KMS-11 (cell line): Measurements from ENCODE around the gene DENND2D.

ENCODE experiments used
- H2AFZ ChIP-seq: fragments of 200-600 bp; sonication (generic); 2 replicates; pipeline ENCODE4 v1.6.1; 2016; ENCODE audit warnings: antibody characterized with exemption, mixed run types, low read depth
- H3K27ac ChIP-seq: fragments of 200-600 bp; sonication (generic); 2 replicates; pipeline ENCODE4 v1.6.1; 2016; ENCODE audit warnings: mild to moderate bottlenecking, mixed run types
- H3K27me3 ChIP-seq: fragments of 200-600 bp; sonication (generic); 2 replicates; pipeline ENCODE4 v1.6.1; 2017; ENCODE audit warnings: mild to moderate bottlenecking, low read depth, mixed run types, moderate library complexity; ENCODE audit not compliant: insufficient read depth
- H3K36me3 ChIP-seq: fragments of 200-600 bp; sonication (generic); 2 replicates; pipeline ENCODE4 v1.6.1; 2017; ENCODE audit warnings: mild to moderate bottlenecking, mixed run types; ENCODE audit not compliant: insufficient read depth
- H3K4me1 ChIP-seq: fragments of 200-600 bp; sonication (generic); 2 replicates; pipeline ENCODE4 v1.6.1; 2016; ENCODE audit warnings: mild to moderate bottlenecking, low read depth, mixed run types; ENCODE audit not compliant: poor library complexity, severe bottlenecking
- H3K4me2 ChIP-seq: fragments of 200-600 bp; sonication (generic); 2 replicates; pipeline ENCODE4 v1.7.0; 2016; ENCODE audit warnings: mild to moderate bottlenecking, mixed run types
- H3K4me3 ChIP-seq: fragments of 200-600 bp; sonication (generic); IDR thresholded peaks from 2 replicates; pipeline ENCODE4 v1.6.1; 2017; ENCODE audit warnings: low read depth, low read length, mixed read lengths; ENCODE audit not compliant: insufficient read depth
- H3K79me2 ChIP-seq: fragments of 200-600 bp; sonication (generic); 2 replicates; pipeline ENCODE4 v1.6.1; 2016; ENCODE audit warnings: low read depth, mixed run types; ENCODE audit not compliant: insufficient read depth
- H3K9ac ChIP-seq: fragments of 200-600 bp; sonication (generic); 2 replicates; pipeline ENCODE4 v1.6.1; 2016; ENCODE audit warnings: mild to moderate bottlenecking, mixed run types
- H4K20me1 ChIP-seq: fragments of 200-600 bp; sonication (generic); 2 replicates; pipeline ENCODE4 v1.6.1; 2016; ENCODE audit warnings: mild to moderate bottlenecking, mixed run types; ENCODE audit not compliant: insufficient read depth
- TF ChIP-seq, protein P1 (sequence below): fragments of 200-600 bp; sonication (generic); conservative IDR thresholded peaks from 2 replicates; pipeline ENCODE4 v1.6.1; 2017; ENCODE audit warnings: low read depth, mild to moderate bottlenecking, antibody characterized with exemption, low read length, moderate library complexity, mixed read lengths

Gene DENND2D

DNA sequence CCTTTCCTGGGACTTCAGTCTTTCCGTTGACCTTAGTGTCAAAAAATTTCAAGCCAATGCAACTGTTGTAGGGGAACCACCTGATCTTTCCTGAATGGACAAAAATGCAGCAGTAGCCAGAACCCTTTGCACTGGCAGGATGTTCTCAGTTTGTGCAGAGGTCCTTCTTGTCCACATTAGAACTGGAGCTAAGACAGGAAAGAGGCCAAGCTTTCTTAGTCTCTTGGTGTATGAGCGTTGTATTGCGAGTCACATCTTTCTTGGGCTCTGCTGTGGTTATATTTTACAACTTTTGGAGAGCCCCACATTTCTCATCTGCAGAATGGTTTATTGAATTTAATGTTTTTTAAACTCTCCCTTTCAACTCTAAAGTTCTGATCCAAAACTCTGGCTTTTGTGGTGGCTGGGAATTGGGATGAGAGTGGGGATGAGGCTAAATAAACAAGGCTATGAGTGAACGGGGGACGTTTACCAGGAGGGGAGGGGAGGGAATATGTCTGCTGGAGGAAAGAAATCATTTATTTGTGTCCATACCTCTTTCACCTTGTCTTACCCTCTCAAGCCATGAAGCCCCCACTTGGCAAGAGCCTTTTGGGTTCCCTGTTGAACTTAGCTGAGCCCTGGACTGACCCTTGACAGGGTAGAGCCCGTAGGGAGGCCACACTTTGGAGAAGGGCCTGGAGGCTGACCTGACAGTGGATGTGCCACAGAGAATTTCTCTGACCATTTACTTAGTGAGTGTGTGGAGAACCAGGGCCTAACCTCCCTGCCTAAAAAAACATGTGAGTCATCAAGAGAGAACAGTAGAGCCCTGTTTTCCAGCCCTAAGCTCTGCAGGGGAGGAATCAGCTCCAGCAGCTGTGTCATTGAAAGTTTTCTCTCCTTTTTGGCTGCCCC, 27.7 kb upstream of the DENND2D start:
- H3K9ac ChIP-seq = no peak overlapping the region
- no peak overlapping the region for H2AFZ ChIP-seq
- H3K4me3 ChIP-seq = no peak overlapping the region
- H3K36me3 ChIP-seq = no peaks in the 10 kb centered on the region
- H3K4me1 ChIP-seq = peaks cover under 1% of the 10 kb centered on the region
- H4K20me1 ChIP-seq = no peaks in the 10 kb centered on the region
- no peak overlapping the region for H3K27ac ChIP-seq
- H3K4me2 ChIP-seq = no peak overlapping the region
- no peaks in the 10 kb centered on the region for H3K79me2 ChIP-seq
- TF ChIP-seq, protein P1, sequence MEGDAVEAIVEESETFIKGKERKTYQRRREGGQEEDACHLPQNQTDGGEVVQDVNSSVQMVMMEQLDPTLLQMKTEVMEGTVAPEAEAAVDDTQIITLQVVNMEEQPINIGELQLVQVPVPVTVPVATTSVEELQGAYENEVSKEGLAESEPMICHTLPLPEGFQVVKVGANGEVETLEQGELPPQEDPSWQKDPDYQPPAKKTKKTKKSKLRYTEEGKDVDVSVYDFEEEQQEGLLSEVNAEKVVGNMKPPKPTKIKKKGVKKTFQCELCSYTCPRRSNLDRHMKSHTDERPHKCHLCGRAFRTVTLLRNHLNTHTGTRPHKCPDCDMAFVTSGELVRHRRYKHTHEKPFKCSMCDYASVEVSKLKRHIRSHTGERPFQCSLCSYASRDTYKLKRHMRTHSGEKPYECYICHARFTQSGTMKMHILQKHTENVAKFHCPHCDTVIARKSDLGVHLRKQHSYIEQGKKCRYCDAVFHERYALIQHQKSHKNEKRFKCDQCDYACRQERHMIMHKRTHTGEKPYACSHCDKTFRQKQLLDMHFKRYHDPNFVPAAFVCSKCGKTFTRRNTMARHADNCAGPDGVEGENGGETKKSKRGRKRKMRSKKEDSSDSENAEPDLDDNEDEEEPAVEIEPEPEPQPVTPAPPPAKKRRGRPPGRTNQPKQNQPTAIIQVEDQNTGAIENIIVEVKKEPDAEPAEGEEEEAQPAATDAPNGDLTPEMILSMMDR = no peak
- H3K27me3 ChIP-seq = no peaks in the 10 kb centered on the region

DNA sequence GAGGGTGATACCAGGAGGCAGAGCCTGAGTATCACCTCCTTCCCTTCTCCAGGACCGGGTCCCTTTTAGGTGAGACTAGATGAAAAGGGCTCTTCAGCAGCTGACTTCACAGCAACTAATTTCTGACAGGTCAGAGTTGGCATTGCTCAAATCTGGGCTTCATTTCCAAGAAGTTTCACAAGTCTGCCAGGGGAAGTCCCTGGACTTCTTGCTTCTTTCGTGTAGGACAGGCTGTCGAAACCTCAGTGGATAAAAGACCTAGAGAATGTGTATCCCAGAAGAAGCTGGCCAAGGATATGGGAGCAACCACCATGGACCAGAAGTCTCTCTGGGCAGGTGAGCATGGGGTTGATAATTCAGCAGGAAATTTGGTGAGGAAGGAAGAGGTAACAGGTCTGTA, 27.0 kb upstream of the DENND2D start, which contains the start of gene CHI3L2:
Gene CHI3L2, plus strand, starts transcription at position 280 of the 400 bp plus-strand sequence. Its CDS starts 17 bp downstream, at position 297.
- Histone ChIP-seq H3K79me2 (no peaks in the 10 kb centered on the region), H4K20me1 (no peaks in the 10 kb centered on the region), H3K4me2 (no peak within 1 kb of the TSS), H2AFZ (no peak within 1 kb of the TSS), H3K36me3 (no peaks in the 10 kb centered on the region), H3K4me3 (no peak within 1 kb of the TSS), H3K27ac (no peak within 1 kb of the TSS), H3K9ac (no peak within 1 kb of the TSS), H3K4me1 (peaks cover 7% of the 10 kb centered on the region), H3K27me3 (no peaks in the 10 kb centered on the region)
- TF ChIP-seq, protein P1 = no peak

DNA sequence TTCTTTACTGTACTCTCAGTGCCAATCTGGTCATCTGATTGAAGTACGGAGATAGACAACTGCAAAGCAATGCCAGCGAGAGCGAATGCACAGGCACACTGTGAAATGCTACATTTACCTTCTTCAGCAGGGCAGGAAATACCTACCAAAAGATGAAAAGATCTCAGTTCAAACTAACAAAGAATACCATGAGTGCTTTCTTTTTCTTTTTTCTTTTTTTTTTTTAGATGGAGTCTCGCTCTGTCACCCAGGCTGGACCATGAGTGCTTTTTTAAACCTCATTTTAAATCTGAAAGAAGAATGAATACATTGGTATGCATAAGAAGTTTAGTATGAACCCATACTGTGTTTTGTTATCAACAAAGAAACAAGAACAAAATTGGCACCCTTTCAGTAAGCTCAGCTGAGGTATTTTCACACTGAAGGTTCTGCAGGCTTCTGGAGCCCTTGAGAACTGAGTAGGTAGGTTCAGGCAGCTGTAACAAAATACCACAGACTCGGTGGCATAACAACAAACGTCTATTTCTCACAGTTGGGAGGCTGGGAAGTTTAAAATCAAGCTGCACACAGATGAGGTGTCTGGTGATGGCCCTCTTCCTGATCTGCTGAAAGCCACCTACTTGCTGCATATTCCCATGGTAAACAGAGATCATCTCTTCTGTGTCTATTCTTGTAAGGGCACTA, 25.4 kb upstream of the DENND2D start:
- H3K36me3 ChIP-seq = no peaks in the 10 kb centered on the region
- H3K9ac ChIP-seq = no peak overlapping the region
- no peaks in the 10 kb centered on the region for H4K20me1 ChIP-seq
- H3K27me3 ChIP-seq = no peaks in the 10 kb centered on the region
- TF ChIP-seq, protein P1 = no peak
- no peak overlapping the region for H2AFZ ChIP-seq
- H3K4me1 ChIP-seq = peaks cover 23% of the 10 kb centered on the region
- no peak overlapping the region for H3K4me3 ChIP-seq
- H3K79me2 ChIP-seq = no peaks in the 10 kb centered on the region
- no peak overlapping the region for H3K27ac ChIP-seq
- H3K4me2 ChIP-seq = no peak overlapping the region

DNA sequence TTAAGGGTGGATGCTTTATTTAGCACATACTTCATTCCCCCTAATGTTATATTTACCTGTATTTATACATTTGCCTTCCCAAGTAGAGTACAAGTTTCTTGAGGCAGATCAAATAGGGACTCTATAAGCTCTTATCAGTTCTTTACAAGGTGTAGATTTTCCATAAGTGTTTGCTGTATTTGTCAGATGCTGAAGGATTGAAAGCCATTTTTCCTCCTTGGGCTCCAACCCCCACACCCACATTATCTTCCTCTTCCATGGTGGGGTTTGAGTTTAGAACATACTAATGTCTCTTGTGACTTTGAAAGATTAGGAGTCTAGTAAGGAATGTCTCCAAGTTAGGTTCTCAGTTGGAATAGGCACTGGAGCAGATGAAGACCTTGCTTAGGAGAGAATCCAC, 24.6 kb upstream of the DENND2D start:
- no peak overlapping the region for H3K27ac ChIP-seq
- TF ChIP-seq, protein P1 = no peak
- H3K4me3 ChIP-seq = no peak overlapping the region
- no peak overlapping the region for H2AFZ ChIP-seq
- no peaks in the 10 kb centered on the region for H3K36me3 ChIP-seq
- no peaks in the 10 kb centered on the region for H3K79me2 ChIP-seq
- peaks cover 31% of the 10 kb centered on the region for H3K4me1 ChIP-seq
- H3K9ac ChIP-seq = no peak overlapping the region
- H3K27me3 ChIP-seq = no peaks in the 10 kb centered on the region
- H3K4me2 ChIP-seq = no peak overlapping the region
- no peaks in the 10 kb centered on the region for H4K20me1 ChIP-seq
